Left forelimb (tissue), 1 donor: ENCODE data around the gene CEP72.
"Not testable (repeated sequence)": the region's sequence is repeated elsewhere in the genome, so short reads cannot be mapped to it uniquely, and the experiment has no call there.

ENCODE experiments used
- DNase-seq: peaks from one replicate; pipeline ENCODE4 v3.0.0-alpha.2; 2018; ENCODE audit warnings: low spot score

The CEP72 gene

DNA sequence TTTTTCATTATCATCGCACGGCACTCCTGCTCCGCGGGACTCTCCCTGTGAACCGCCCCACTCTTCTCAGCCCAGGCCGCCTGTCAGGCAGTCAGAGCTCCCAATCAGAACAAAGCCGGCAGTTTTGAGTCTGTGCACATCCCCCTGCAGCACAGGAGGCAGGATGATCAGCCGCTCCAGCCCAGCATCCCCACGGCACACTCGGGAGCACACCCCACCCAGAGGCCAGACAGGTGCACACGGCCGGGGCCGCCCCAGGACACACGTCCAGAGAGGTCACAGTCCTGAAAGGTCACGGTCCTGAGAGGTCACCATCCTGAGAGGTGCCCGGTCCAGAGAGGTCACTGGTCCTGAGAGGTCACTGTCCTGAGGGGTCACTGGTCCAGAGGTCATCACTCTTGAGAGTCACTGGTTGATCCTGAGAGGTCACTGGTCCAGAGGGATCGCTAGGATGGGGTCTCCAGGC, 72.6 kb downstream of the CEP72 start:
- peak; percentile 58 for DNase-seq

DNA sequence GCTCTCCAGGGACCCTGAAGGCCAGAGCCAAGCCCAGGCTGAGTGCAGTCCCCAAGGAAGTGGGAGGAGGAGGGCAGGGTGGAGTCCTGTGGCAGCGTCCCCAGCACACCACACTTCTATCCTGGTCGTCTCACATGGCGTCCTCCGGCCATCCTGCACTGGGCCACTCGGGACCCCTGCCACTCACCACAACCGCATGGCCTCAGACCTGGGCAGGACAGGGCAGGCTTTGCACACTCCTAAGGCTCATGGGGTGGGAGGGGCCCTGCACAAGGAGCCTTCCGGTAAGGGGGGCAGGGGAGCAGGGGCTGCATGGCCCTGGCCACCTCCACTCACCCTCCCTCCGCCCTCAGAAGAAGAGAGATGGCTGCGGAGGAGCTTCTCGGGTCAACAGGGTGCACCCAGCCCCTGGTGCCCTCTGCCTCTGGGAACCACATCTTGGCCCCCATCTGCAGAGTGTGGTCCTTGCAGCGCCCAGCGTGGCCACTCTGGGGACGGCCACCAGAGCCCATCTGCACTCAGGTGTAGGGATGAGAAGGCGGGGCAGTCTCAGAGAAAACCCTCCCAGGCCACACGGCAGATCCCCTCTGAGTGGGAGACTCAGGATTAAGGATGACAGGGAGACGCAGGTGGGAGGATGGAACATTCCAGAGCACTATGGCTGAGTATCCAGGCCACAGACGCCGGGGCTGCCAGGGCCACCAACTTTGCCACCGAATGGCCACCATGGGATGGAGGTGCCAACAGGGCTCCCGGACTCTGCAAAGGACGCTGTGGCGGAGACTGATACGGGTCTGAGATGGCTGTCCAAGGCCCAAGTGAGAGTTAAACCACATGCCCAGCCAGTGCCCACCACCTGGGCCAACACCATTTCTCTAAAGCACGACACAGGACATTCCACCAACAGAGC, 73.4 kb downstream of the CEP72 start:
- peak; percentile 65 for DNase-seq

DNA sequence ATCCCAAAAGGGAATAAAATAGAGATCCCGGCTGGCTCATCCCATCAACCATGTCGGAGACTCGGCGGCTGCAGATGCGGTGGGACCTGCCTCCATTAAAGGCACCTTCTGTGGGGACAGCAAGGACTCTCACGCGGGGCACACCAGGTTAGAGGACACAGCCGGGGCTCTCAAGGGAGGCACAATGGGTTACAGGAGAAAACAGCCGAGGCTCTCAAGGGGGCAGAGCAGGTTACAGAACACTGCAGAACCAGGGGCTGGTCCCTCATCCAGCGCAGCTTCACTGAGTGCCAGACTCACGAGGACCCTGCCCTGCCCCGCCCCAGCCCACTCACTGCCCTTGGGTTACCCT, 74.0 kb downstream of the CEP72 start:
- not testable (repeated sequence) for DNase-seq

DNA sequence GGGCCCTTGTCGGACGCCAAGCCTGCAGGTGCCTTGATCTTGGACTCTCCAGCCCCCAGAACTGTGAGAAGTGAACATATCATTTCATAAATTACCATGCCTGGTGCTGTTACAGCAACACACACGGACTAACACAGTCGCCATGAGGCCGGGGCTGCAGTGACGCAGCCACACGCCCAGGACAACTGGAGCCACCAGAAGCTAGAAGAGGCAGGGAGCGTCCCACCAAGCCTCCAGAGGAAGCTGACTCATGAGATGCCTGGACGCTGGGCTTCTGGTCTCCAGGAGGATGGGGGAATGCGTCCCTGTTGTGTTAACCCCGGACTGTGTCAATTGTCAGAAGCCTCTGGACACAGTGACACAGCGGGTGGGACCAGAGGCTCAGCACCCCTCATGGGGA, 74.8 kb downstream of the CEP72 start:
- peak; percentile 8 for DNase-seq

DNA sequence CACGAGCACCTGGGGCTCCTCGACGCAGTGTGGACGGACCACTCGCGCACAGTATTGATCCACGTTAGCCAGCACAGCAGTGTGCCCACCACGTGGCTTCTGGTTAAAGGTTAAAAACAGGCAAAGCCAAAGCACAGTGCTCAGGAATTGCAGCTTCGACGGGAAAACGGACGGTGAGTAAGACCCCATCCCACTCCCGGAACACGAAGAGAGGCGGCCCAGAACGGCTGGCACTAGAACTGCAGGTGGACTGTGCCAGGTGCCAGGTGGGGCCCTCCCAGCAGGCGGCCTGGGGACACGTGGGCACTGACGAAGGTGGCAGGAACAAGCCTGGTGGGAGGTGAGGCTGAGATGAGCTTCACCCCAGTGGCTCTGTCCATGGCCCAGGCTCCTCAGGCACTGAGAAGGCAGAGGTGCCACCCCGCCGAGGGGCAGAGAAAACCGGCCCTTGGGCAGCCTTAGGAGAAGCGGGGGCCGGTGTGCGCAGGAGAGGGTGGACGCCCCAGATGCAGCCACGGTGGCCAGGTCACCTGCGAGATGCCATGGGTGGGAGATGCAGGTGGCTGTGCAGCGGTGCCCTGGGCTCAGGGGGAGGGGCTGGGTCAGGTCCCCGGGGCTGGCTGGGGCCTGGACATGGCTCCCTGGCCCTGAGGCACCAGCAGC, 76.3 kb downstream of the CEP72 start:
- DNase-seq = peak; percentile 65

DNA sequence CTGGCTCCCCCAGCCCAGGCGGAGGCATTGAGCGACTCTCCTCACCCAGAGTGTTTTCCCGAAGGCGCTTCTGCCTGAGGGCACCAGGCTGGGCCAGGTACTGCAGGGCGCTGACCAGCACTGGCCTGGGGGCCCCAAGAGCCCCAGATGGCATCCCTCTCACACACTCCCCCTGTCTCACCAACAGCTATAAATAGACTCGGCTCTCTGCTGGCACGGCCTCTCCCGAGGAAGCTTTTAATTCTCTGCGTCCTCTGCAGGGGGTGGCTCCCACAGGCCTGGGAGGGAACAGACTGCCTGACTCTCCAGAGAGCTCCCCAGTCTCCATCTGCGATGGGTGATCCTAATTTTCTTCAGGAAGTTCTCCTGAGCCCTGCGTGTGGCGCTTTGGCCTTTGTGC, 78.2 kb downstream of the CEP72 start:
- DNase-seq = not testable (repeated sequence)

DNA sequence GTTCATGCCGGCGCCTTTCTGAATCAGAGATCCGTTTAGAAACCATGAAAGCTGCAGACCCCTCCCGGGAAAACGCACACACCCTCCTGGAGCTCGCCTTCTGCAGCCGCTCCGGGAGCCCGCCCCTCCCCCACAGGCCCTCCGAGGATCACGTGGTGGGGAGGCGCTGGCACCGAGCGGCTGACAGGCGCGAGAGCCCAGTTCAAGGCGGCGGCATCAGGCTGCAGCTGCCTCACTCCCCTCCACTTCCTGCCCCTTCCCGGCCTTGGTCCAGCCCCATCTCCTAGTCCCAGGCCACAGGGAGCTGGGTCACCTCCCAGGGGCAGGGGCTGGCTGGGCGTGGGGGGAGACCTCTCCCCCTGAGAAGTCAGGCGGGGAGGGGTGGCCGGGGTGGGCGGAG, 78.9 kb downstream of the CEP72 start:
- DNase-seq = not testable (repeated sequence)

DNA sequence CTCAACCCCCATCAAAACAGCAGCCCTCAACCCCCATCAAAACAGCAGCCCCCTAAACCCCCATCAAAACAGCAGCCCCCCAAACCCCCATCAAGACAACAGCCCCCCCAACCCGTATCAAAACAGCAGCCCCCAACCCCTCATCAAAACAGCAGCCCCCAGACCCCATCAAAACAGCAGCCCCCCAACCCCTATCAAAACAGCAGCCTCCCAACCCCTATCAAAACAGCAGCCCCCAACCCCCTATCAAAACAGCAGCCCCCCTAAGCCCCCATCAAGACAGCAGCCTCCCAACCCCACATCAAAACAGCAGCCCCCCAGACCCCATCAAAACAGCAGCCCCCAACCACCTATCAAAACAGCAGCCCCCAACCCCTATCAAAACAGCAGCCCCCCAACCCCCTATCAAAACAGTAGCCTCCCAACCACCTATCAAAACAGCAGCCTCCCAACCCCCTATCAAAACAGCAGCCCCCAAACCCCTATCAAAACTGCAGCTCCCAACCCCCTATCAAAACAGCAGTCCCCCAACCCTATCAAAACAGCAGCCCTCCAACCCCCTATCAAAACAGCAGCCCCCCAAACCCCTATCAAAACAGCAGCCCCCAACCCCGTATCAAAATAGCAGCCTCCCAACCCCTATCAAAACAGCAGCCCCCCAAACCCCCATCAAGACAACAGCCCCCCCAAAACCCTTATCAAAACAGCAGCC, 79.8 kb downstream of the CEP72 start:
- peak; percentile 38 for DNase-seq

DNA sequence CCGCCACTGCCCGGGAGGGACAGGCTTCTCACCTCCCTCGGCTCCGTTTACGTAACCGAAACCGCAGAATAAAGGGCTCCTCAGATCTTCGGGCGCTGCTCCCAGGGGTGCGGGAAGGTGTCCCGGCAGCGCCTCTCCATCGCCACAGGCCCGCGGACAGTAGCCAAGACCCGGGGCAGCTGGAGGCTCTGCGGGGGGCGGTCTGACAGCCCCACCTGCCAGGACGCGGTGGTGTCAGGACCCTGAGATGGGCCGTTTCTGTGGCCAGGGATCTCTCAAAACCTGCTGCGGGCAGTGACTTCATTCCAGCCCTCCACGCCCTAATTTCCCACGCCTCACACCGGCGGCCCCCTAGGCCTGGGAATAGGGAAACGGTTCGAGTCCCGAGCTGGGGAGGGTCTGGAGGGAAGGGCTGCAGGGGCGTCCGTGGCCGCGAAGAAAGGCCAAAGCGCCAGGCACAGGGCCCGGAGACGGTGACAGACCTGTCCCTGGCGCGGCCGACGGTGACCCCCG, 80.4 kb downstream of the CEP72 start:
- peak; percentile 60 for DNase-seq

DNA sequence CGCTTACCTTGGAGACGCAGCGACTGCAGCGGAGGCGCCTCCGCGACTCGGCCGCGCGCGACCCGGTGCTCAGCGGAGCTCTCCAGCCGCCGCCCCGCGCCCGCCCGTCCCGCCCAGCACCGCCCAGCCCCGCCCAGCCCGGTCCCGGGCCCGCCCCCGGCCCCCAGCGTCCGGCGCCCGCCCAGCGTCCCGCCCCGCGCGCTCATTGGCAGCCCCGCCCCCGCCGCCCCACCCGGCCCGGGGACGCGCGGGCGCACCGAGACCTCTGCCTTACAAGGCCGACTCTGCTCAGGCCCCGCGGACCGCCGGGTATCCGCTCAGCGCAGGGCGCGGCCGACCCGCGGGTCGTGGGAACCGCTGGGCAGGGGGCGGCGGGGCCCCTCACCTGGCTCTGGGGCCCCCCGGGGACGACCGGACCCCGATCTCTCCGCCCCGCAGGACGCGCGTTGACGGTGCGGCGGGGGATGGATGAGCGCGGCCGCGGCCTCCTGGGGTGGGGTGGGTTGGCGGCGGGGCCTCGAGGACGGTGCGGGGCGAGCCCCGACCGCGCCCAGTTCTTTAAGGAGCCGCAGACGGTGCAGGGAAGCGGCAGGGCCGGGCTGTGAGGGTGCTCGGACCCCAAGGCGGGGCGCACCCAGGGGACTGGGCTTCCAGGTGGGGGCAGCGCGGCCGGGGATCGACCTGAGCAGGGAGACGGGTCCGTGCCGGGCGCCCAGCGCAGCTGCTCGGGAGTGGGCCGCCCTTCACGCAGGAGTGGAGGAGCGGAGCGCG, 81.3 kb downstream of the CEP72 start, which contains the start of gene TPPP:
Gene TPPP (minus strand): TSS at position 82 of the 771 bp plus-strand sequence. CDS start 15,292 bp downstream, outside the sequence.
- peak; percentile 80 for DNase-seq

DNA sequence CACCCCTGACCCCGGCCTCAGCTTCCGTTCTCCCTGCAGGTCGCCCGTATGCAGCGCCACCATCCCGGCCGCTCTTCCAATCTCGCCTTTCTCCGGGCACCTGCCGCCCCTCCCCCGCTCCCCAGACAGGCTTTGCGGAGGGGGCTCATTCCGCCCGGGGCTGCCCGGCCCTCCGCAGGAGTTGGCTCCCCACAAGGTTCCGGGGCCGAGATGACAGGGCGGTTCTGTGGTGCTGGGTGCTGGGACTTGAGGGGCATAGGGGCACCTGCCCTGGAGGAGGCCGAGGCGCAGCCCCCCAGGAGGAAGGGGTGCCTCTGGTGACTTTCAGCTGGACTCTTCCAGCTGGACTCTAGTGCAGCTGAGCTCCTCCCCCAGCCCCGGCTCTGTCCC, 81.9 kb downstream of the CEP72 start:
- DNase-seq = peak; percentile 68

DNA sequence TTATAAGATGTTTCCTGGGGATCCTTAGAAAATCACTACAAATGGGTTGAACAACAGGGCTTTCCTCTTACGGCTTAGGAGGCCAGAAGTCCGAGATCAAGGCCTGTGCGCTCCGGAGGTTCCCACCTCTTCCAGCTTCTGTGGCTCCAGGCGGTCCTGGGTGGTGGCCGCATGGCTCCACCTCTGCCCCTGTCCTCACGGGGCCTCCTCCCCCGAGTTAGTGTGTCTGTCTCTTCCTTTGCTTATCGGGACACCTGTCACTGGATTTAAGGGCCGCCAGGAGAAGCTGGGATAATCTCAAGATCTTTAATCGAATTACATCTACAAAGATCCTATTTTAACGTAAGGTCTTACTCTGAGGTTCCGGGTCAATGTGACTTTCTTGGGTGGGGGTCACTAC, 83.3 kb downstream of the CEP72 start:
- DNase-seq = peak; percentile 18

DNA sequence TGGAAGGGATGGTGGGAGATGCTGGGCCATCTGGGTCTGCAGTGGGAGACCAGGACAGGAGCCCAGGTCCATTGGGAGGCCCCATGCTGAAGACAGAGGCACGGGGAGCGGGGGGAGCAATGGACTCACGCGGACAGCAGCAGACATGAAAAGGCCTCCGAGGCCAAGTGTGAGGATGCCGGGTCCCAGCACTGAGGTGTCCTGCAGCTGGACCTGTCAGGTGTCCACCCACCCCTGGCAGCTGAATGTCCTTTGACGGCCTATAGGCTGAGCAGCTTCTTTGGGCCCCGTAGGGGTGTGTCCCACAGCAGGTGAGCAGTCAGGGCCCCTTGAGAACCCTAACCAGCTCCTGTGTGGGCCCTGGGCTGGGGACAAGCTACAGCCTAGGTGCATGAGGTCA, 84.1 kb downstream of the CEP72 start:
- peak; percentile 58 for DNase-seq

DNA sequence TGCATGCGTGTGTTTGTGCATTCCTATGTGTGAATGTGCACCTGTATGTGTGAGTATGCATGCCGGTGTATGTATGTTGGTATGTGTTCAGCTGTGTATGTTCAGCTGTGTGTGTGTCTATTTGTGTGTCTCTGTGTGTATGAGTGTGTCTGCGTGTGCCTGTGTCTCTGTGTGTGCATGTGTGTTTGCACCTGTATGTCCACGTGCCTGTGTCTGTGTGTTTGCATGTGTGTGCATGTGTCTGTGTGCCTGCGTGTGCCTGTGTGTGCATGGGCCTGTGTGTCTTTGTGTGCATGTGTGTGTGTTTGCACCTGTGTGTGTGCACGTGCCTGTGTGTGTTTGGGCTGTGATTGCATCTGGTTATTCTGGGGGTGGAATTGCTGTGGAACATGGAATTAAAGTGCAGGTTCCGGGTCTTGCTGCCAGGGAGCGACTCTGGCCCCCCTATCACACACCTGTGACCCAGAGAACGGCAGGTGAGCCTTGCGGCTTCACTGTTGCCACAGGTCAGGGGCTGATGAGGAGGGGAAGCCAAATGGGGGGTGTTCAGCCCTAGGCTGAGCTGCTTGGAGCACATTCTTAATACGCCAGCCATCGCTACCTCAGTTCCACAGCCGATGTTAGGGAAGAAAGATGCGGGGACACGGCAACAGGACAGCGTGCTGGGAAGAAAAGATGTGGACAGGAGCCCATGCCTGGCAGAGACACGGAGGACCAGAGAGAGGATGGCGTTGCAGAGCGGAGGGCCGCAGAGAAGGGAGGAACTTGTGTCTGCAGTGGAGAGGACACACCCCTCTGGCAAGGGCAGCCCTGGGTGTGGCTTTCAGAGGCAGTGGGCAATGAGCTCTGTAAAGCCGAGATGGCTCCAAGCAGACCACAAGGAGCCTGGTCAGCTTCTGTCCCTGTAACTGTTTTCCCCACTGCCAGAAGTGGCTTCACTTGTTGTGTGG, 84.9 kb downstream of the CEP72 start:
- peak; percentile 57 for DNase-seq
